Hematopoietic multipotent progenitor cell treated with erythropoietin and hydrocortisone succinate and interleukin-3 and kit ligand, for 6 days (in vitro differentiated cells): ENCODE data around the gene MSX1.
A peak's percentile ranks its signal among the peaks of the same experiment; 100 is the strongest.
"Not testable (repeated sequence)": the region's sequence is repeated elsewhere in the genome, so short reads cannot be mapped to it uniquely, and the experiment has no call there.

Experiments
- DNase-seq: peaks from one replicate; pipeline ENCODE4 v3.0.0-alpha.2; 2015

Gene MSX1

GRCh38 chr4:4859325-4859798 lies at the start of gene MSX1:
Gene MSX1 (plus strand): TSS chr4:4859665. CDS start chr4:4859900, 235 bp downstream.
- DNase-seq: peak; percentile 77

GRCh38 chr4:4810092-4810774 lies 49.2 kb upstream of the MSX1 start:
- no peak for DNase-seq

- no peak for DNase-seq
These were observed 48.7 kb upstream of the MSX1 start for GRCh38 chr4:4810778-4811177.

GRCh38 chr4:4812145-4812794 lies 47.2 kb upstream of the MSX1 start:
- DNase-seq: no peak

- DNase-seq: no peak
These were observed 40.9 kb upstream of the MSX1 start for GRCh38 chr4:4818415-4819212.

GRCh38 chr4:4819213-4819606 lies 40.3 kb upstream of the MSX1 start:
- no peak for DNase-seq

GRCh38 chr4:4820261-4820660 lies 39.2 kb upstream of the MSX1 start:
- DNase-seq: no peak

- no peak for DNase-seq
These were observed 38.7 kb upstream of the MSX1 start for GRCh38 chr4:4820739-4821138.

GRCh38 chr4:4821577-4821976 lies 37.9 kb upstream of the MSX1 start:
- no peak for DNase-seq

GRCh38 chr4:4822286-4822685 lies 37.2 kb upstream of the MSX1 start:
- DNase-seq: not testable (repeated sequence)

- no peak for DNase-seq
These were observed 35.8 kb upstream of the MSX1 start for GRCh38 chr4:4823621-4824162.

GRCh38 chr4:4824232-4824631 lies 35.2 kb upstream of the MSX1 start:
- DNase-seq: no peak

GRCh38 chr4:4825431-4825830 lies 34.0 kb upstream of the MSX1 start:
- DNase-seq: no peak

GRCh38 chr4:4829837-4830236 lies 29.6 kb upstream of the MSX1 start:
- no peak for DNase-seq

GRCh38 chr4:4831266-4831665 lies 28.2 kb upstream of the MSX1 start:
- DNase-seq: no peak

GRCh38 chr4:4831825-4832224 lies 27.6 kb upstream of the MSX1 start:
- DNase-seq: no peak

- DNase-seq: no peak
These were observed 23.4 kb upstream of the MSX1 start for GRCh38 chr4:4836044-4836443.

- no peak for DNase-seq
These were observed 22.1 kb upstream of the MSX1 start for GRCh38 chr4:4837316-4837715.

GRCh38 chr4:4838051-4838935 lies 21.2 kb upstream of the MSX1 start:
- DNase-seq: no peak

GRCh38 chr4:4838936-4839810 lies 20.3 kb upstream of the MSX1 start:
- DNase-seq: no peak

- DNase-seq: no peak
These were observed 19.1 kb upstream of the MSX1 start for GRCh38 chr4:4840351-4840750.
